Natural killer cell (primary cell): ENCODE data around the gene CD52. TPM values are rescaled to one million over a fixed set of nuclear protein-coding genes. Genes with fewer than 3 reads are reported as not detected.

ENCODE experiments used
- ATAC-seq, 3 donors: fragments of 150-1000 bp in 2 of 3; fragments of 200-7000 bp in 1 of 3; cut with Tn5 transposase; 1 replicate in 1 of 3; 2 replicates in 2 of 3; pipeline ENCODE4 v1.10.0; 2021; ENCODE audit warnings: mild to moderate bottlenecking in 2 of 3, moderate library complexity in 2 of 3
- DNase-seq, 2 donors: peaks; one replicate each; pipeline versions ENCODE4 v3.0.0 to v3.0.0-alpha.2; 2013 to 2021; ENCODE audit warnings: mixed read lengths in 1 of 2
- H3K27ac ChIP-seq: one replicate; pipeline ENCODE4 v1.5.1; 2013; ENCODE audit warnings: mild to moderate bottlenecking, low read length
- H3K27me3 ChIP-seq: one replicate; pipeline ENCODE4 v1.6.1; 2013; ENCODE audit warnings: low read length; ENCODE audit not compliant: control insufficient read depth, insufficient read depth
- H3K36me3 ChIP-seq: one replicate; pipeline ENCODE4 v1.6.1; 2013; ENCODE audit warnings: low read length; ENCODE audit not compliant: control insufficient read depth, insufficient read depth
- H3K4me1 ChIP-seq: one replicate; pipeline ENCODE4 v1.6.1; 2013; ENCODE audit warnings: low read length; ENCODE audit not compliant: control insufficient read depth, insufficient read depth
- H3K4me3 ChIP-seq: one replicate; pipeline ENCODE4 v1.5.1; 2013; ENCODE audit warnings: low read length
- H3K9me3 ChIP-seq: one replicate; pipeline ENCODE4 v1.6.1; 2013; ENCODE audit warnings: low read length; ENCODE audit not compliant: control insufficient read depth, insufficient read depth
- H3K27ac Mint-ChIP-seq, 2 donors: one replicate each; pipeline ENCODE4 v1.8.0; 2022; ENCODE audit warnings: mild to moderate bottlenecking in 2 of 2, mixed read lengths in 2 of 2, moderate library complexity in 1 of 2
- H3K27me3 Mint-ChIP-seq, 2 donors: one replicate each; pipeline ENCODE4 v1.8.0; 2022; ENCODE audit warnings: low read depth in 2 of 2, mixed read lengths in 2 of 2
- H3K36me3 Mint-ChIP-seq: one replicate; pipeline ENCODE4 v1.8.0; 2022; ENCODE audit warnings: mixed read lengths
- H3K4me1 Mint-ChIP-seq, 2 donors: one replicate each; pipeline ENCODE4 v1.8.0; 2022; ENCODE audit warnings: mixed read lengths in 2 of 2
- H3K4me3 Mint-ChIP-seq: one replicate; pipeline ENCODE4 v1.8.0; 2022; ENCODE audit warnings: mild to moderate bottlenecking, moderate library complexity, mixed read lengths
- H3K9me3 Mint-ChIP-seq, 2 donors: one replicate each; pipeline ENCODE4 v1.8.0; 2022; ENCODE audit warnings: mixed read lengths in 2 of 2
- CTCF ChIP-seq: fragments of 200-600 bp; IDR thresholded peaks from one replicate; pipeline ENCODE4 v1.8.0; 2022; ENCODE audit warnings: antibody characterized with exemption
- WGBS: methylation state at CpG from one replicate; pipeline ENCODE4 v1.1.7; 2013; ENCODE audit warnings: missing lambda C conversion rate; ENCODE audit not compliant: insufficient coverage; 5-methylcytosine and 5-hydroxymethylcytosine counted together
- intact Hi-C: fragments of 100-400 bp; cut with micrococcal nuclease; formaldehyde crosslinking; loops from one replicate; pipeline ENCODE4 v1.14.2; 2022
- total RNA-seq, 4 donors: library from RNA; stranded (reverse); fragments of 120-200 nt in 1 of 4; gene quantifications; one replicate each; pipeline versions ENCODE4 v1.2.3 to v1.2.4, GENCODE V29; 2013 to 2022

CD52 gene
- total RNA-seq, 3 donors from 2014 or later (not counting 1 experiment from before 2014, with no cell fraction given), result 454 to 485 (median 482) TPM

- H3K9me3 ChIP-seq, result no peaks in the 10 kb centered on the region
- no peak for TF ChIP-seq CTCF
- Mint-ChIP-seq H3K4me3 (no peak overlapping the region), H3K4me1 (peaks cover 5 to 7% of the 10 kb centered on the region in 2 donors), H3K36me3 (no peaks in the 10 kb centered on the region), H3K27me3 (peaks cover 6 to 26% of the 10 kb centered on the region in 2 donors), H3K27ac (no peak overlapping the region), H3K9me3 (no peaks in the 10 kb centered on the region)
- peaks cover 5% of the 10 kb centered on the region for H3K4me1 ChIP-seq
- no peak for ATAC-seq
- no peak overlapping the region for H3K4me3 ChIP-seq
- 96% methylated on average over 3 of the region's 4 CpGs for WGBS
- no peak overlapping the region for H3K27ac ChIP-seq
- H3K36me3 ChIP-seq, result no peaks in the 10 kb centered on the region
- no peaks in the 10 kb centered on the region for H3K27me3 ChIP-seq
- intact Hi-C loops, result no loop called here
- no peak for DNase-seq
Measured at GRCh38 chr1:26353210-26353859, 35.6 kb downstream of the CD52 start.

DNA sequence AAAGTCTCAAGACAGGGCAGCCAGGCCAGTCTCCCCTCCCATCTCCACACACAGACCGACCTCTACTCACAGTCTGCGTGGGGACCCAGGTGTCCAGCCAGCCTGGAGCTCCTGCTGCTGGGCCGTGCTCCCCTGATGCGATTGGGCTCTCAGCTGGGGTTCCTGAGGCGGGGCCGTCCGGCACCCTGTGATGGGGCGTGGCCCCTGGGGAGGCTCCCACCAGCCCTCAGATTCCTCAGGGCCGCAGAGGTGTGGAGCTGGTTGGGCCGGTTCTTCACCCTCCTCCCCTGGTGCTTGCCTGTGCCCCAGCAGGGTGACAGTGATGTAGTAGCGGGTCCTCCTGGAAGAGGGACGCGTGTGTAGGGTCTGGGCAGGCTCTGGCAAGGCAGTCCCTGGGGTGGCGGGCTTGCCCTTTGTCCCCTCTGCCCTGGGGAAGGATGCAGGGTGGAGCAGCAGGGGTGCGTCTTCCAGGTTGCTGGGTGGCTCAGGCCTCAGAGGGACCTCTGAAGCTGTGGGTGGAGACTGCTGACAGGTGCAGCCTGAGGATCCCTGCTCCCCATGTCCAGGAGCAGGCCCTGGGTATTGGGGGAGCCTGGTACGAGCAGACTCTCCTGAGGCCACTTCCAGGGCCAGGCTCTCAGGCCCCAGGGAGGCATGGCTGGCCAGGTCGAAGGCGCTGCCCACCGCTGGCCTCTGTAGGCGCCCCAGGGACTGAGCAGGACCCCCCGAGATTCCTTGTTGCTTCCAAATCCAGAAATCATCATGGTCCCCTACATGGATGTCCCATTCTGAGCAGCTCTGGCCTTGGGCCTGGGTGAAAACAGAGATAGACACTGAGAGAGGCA lies 36.4 kb downstream of the CD52 start, which contains the start of gene CRYBG2:
TSS of gene CRYBG2 (minus strand) at position 155 of the 845 bp plus-strand sequence. CDS start 7,473 bp downstream, outside the sequence.
- H3K4me1 ChIP-seq, result peaks cover 7% of the 10 kb centered on the region
- ATAC-seq (no peak), DNase-seq (no peak)
- Mint-ChIP-seq H3K27ac (no peak within 1 kb of the TSS), H3K4me3 (no peak within 1 kb of the TSS), H3K9me3 (no peaks in the 10 kb centered on the region), H3K36me3 (no peaks in the 10 kb centered on the region), H3K27me3 (peaks cover 14 to 29% of the 10 kb centered on the region in 2 donors), H3K4me1 (peaks cover 5 to 13% of the 10 kb centered on the region in 2 donors)
- no peak for TF ChIP-seq CTCF
- H3K9me3 ChIP-seq, result no peaks in the 10 kb centered on the region
- no peaks in the 10 kb centered on the region for H3K27me3 ChIP-seq
- WGBS, result 91% methylated on average over 21 of the region's 21 CpGs
- intact Hi-C loops, result no loop called here
- no peaks in the 10 kb centered on the region for H3K36me3 ChIP-seq
- no peak within 1 kb of the TSS for H3K4me3 ChIP-seq
- no peak within 1 kb of the TSS for H3K27ac ChIP-seq

DNA sequence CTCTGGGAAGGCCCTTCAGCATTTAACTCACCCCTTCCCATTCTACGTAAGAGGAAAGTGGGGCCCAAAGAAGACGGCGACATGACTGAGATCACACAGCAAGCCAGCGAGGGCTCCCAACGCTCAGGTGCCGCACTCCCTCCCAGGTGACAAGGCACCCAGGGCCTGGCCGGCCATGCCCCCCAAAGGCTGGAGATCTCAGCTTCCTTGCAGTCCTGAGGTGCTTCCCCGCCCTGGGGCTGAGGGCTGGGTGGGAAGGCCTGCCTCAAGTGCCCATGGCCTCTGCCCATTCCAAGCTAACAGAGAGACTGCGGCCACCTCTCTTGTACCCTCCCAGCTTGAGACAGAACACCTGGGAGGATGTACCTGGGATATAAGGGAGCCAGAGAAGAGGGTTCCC lies 37.2 kb downstream of the CD52 start:
- no peaks in the 10 kb centered on the region for H3K36me3 Mint-ChIP-seq
- peaks cover 15% of the 10 kb centered on the region for H3K4me1 ChIP-seq
- no peak for TF ChIP-seq CTCF
- H3K27ac Mint-ChIP-seq, result no peak overlapping the region
- H3K4me3 Mint-ChIP-seq, result no peak overlapping the region
- peaks cover 22 to 33% of the 10 kb centered on the region in 2 donors for H3K27me3 Mint-ChIP-seq
- WGBS, result 94% methylated on average over 9 of the region's 9 CpGs
- peaks cover 4% of the 10 kb centered on the region for H3K27me3 ChIP-seq
- peaks cover 12 to 20% of the 10 kb centered on the region in 2 donors for H3K4me1 Mint-ChIP-seq
- ATAC-seq (no peak), DNase-seq (no peak)
- no peak overlapping the region for H3K27ac ChIP-seq
- intact Hi-C loops, result no loop called here
- H3K4me3 ChIP-seq, result no peak overlapping the region
- no peaks in the 10 kb centered on the region for H3K9me3 ChIP-seq
- H3K9me3 Mint-ChIP-seq, result no peaks in the 10 kb centered on the region
- no peaks in the 10 kb centered on the region for H3K36me3 ChIP-seq
